ENCODE data around the gene PAX3.

- TF ChIP-seq, protein P1, sequence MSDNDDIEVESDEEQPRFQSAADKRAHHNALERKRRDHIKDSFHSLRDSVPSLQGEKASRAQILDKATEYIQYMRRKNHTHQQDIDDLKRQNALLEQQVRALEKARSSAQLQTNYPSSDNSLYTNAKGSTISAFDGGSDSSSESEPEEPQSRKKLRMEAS (IDR thresholded peaks at IDR 0.05): no peak
- TF ChIP-seq, protein P2, sequence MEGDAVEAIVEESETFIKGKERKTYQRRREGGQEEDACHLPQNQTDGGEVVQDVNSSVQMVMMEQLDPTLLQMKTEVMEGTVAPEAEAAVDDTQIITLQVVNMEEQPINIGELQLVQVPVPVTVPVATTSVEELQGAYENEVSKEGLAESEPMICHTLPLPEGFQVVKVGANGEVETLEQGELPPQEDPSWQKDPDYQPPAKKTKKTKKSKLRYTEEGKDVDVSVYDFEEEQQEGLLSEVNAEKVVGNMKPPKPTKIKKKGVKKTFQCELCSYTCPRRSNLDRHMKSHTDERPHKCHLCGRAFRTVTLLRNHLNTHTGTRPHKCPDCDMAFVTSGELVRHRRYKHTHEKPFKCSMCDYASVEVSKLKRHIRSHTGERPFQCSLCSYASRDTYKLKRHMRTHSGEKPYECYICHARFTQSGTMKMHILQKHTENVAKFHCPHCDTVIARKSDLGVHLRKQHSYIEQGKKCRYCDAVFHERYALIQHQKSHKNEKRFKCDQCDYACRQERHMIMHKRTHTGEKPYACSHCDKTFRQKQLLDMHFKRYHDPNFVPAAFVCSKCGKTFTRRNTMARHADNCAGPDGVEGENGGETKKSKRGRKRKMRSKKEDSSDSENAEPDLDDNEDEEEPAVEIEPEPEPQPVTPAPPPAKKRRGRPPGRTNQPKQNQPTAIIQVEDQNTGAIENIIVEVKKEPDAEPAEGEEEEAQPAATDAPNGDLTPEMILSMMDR (IDR thresholded peaks at IDR 0.05; ENCODE audit: low read depth, low read length, missing input control): no peak
- TF ChIP-seq JUND (IDR thresholded peaks at IDR 0.05) (no peak), SP1 (IDR thresholded peaks at IDR 0.05) (no peak), YY1 (IDR thresholded peaks at IDR 0.05) (no peak), REST (IDR thresholded peaks at IDR 0.05) (no peak), FOXA1 (IDR thresholded peaks at IDR 0.05) (no peak), ZBTB33 (IDR thresholded peaks at IDR 0.05) (no peak), GABPA (IDR thresholded peaks at IDR 0.05 in 1 of 2, conservative IDR thresholded peaks at IDR 0.05 in 1 of 2) (no peak)
Observed at GRCh38 chr2:222248818-222249217, 50.0 kb downstream of the PAX3 start.
